Liver (tissue), 3 donors: ENCODE measurements around the gene SIRPB1.

Source experiments
- ATF3 ChIP-seq: IDR thresholded peaks from 2 replicates; pipeline ENCODE4 v1.6.1; 2016; ENCODE audit warnings: antibody characterized with exemption
- CTCF ChIP-seq: fragments of 150-350 bp; IDR thresholded peaks from 2 replicates; pipeline ENCODE4 v1.5.1; 2017; ENCODE audit warnings: improper control_type of control experiment, low read depth, low read length; ENCODE audit not compliant: missing input control
- SP1 ChIP-seq: IDR thresholded peaks from 2 replicates; pipeline ENCODE4 v1.6.1; 2018; ENCODE audit warnings: antibody characterized with exemption, mild to moderate bottlenecking
- donor health status: healthy.
- donor health status: healthy.

- TF ChIP-seq CTCF: no peak
- no peak for TF ChIP-seq ATF3
- TF ChIP-seq SP1: no peak
These were observed 40.3 kb downstream of the SIRPB1 start for GRCh38 chr20:1579488-1579887.
